ENCODE results near the gene OIP5.
A peak's percentile ranks its signal among the peaks of the same experiment; 100 is the strongest.

OIP5 gene

DNA sequence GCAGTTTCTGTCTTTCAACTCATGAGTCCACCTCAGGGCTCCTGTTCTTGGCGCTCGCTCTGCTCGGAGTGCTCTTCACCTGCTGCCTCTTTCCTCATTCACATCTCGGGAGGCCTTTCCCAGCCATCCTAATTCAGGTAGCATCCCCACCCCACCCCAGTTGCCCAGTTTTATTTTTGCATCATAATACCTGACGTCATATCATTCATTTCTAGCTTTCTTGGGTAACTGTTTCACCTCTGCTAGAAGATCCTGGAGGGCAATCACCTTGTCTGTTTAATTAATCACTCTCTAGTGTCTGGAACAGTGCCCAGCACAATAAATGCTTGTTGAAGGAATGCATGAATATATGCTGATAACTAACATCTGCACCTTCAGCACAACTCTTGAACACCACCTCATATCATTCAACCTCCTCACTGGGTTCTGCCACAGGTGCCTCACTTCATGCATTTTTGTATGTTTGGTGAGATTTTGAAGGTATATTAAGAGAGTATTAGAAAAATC lies 7.9 kb upstream of the OIP5 start:
- no peak for DNase-seq (ENCODE audit: low spot score)
- TF ChIP-seq, protein P1, sequence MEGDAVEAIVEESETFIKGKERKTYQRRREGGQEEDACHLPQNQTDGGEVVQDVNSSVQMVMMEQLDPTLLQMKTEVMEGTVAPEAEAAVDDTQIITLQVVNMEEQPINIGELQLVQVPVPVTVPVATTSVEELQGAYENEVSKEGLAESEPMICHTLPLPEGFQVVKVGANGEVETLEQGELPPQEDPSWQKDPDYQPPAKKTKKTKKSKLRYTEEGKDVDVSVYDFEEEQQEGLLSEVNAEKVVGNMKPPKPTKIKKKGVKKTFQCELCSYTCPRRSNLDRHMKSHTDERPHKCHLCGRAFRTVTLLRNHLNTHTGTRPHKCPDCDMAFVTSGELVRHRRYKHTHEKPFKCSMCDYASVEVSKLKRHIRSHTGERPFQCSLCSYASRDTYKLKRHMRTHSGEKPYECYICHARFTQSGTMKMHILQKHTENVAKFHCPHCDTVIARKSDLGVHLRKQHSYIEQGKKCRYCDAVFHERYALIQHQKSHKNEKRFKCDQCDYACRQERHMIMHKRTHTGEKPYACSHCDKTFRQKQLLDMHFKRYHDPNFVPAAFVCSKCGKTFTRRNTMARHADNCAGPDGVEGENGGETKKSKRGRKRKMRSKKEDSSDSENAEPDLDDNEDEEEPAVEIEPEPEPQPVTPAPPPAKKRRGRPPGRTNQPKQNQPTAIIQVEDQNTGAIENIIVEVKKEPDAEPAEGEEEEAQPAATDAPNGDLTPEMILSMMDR (IDR thresholded peaks at IDR 0.05; ENCODE audit: extremely low read depth, missing control alignments): no peak

DNA sequence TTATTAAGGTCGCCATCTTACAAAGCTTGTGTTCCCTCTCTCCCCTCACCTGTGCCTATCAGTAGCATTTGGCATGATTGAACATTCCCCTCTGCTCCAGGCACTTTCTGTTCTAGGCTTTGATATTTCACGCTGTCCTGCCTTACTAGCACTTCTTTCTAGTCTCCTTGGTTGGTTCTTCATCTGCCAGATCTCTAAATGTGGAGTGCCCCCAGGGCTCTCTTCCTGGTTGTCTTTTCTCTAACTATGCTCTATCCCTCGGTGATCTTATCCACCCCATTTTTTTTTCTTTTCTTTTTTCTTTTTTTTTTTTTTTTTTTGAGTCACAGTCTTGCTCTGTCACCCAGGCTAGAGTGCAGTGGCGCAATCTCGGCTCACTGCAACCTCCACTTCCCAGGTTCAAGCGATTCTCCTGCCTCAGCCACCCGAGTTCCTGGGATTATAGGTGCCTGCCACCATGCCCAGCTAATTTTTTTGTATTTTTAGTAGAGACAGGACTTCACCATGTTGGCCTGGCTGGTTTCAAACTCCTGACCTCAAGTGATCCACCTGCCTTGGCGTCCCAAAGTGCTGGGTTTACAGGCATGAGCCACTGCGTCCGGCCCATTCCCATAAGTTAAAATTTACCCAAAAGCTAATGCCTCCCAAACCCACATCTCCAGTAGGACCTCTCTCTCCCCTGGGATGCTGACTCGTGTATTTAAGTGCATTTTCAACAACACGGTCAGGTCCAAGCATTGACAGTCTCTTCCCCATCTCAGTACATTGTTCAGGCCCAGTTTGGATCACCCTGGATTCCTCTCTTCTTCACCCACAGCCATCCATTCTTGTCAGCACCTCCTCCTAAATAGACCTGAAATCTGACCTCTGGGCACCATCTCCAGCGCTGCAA lies 5.5 kb upstream of the OIP5 start:
- TF ChIP-seq, protein P1 (IDR thresholded peaks at IDR 0.05; ENCODE audit: extremely low read depth, missing control alignments): no peak
- DNase-seq (ENCODE audit: low spot score): no peak

DNA sequence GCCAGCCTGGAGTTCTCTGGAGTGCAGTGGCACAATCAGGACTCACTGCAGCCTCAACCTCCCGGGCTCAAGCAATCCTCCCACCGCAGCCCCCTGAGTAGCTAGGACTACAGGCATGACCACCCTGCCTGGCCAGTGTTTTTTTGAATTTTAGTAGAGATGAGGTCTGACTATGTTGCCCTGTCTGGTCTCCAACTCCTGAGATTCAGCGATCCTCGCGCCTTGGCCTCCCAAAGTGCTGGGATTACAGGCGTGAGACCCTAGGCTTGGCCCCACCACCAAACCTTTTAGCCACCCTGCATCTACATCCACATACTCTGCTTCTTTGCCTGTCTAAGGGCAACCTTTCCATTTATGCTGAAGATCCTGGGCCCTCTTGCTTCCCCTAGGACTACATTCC lies 4.7 kb upstream of the OIP5 start:
- no peak for DNase-seq (ENCODE audit: low spot score)
- TF ChIP-seq, protein P1 (IDR thresholded peaks at IDR 0.05; ENCODE audit: extremely low read depth, missing control alignments): no peak

DNA sequence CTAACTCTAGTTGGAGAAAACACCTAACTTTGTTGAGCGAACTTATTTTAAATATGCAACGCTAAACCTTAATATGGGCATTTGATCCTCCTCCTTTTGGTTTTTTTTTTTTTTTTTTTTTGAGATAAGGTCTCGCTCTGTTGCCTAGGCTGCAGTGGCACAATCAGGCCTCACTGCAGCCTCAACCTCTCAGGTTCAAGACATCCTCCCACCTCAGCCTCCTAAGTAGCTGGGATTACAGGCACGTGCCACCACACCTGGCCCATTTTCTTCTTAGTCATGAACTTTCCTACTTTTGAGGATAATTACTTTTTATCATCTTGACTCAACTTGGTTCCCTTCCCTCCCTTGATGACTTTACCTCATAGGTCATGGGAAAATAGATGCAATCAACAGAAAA lies 4.2 kb upstream of the OIP5 start:
- DNase-seq (ENCODE audit: low spot score): no peak
- TF ChIP-seq, protein P1 (IDR thresholded peaks at IDR 0.05; ENCODE audit: extremely low read depth, missing control alignments): no peak

DNA sequence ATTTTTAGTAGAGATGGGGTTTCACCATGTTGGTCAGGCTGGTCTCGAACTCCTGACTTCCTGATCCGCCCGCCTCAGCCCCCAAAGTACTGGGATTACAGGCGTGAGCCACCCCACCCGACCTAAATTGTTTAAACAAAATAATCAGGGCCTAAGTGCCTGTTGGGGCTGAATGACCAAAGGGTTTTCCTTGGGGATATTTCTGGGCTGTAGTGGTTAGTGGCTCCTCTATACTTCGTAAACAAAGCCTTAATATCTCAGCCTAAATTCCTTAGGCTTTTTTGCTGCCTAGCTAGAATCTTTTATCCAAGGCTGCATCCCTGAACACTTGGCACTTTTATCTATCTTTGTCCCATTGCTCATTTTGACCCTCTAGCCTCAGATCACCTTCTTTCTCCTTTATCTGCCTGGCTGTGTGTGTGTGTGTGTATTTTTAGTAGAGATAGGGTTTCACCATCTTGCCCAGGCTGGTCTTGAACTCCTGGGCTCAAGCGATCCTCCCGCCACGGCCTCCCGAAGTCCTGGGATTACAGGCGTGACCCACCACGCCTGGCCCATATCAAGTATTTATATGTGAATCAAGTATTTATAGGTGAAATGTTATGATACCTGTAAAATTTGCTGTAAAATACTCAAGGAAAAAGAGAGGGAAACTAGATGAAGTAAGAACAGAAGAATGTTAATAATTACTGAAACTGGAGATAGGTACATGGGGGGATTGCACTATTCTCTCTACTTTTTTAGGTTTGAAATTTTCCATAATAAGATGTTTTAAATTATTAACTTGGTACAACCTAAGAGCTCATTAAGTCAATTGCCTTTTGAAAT lies 2.1 kb upstream of the OIP5 start:
- DNase-seq (ENCODE audit: low spot score): no peak
- TF ChIP-seq, protein P1 (IDR thresholded peaks at IDR 0.05; ENCODE audit: extremely low read depth, missing control alignments): no peak

DNA sequence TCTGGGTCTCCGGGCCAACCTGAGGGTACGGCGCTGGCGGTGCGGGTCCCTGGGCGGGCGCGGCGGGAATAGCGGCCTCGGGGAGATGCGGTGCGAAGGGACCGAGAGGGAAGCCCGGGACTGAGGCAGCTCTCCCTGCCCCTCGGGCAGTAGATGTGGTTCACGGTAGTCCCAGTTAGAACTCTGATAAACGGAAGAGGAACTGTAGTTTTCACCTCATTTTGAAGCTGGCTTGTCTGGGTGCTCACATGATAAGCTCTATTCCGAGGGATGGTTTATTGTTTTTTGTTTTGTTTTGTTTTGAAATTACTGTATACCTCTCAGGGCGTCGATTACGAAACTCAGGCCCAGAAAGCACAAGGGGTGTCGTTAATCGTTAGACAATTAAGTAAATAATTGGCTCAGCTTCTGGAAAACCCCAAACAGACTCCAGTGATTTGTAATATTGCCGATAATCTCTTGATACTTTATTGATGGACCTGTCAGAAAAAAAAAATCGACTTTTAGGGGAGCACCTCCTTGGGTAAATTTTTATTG lies 703 bp upstream of the OIP5 start:
- TF ChIP-seq, protein P1 (IDR thresholded peaks at IDR 0.05; ENCODE audit: extremely low read depth, missing control alignments): no peak
- DNase-seq (ENCODE audit: low spot score): peak; percentile 60

Data from GM20000 (cell line).